Medulla oblongata (tissue), 1 donor: ENCODE measurements around the gene PPP2R2C.

ENCODE experiments used
- DNase-seq: peaks from one replicate; pipeline ENCODE4 v3.0.0-alpha.2; 2015; ENCODE audit errors: extremely low spot score

Gene PPP2R2C

GRCh38 chr4:6404611-6405396 lies 67.6 kb downstream of the PPP2R2C start:
- DNase-seq: no peak

- DNase-seq: no peak
Measured at GRCh38 chr4:6403400-6403685, 69.1 kb downstream of the PPP2R2C start.

- no peak for DNase-seq
Measured at GRCh38 chr4:6402566-6403399, 69.6 kb downstream of the PPP2R2C start.

- no peak for DNase-seq
Measured at GRCh38 chr4:6401797-6402196, 70.6 kb downstream of the PPP2R2C start.

- DNase-seq: no peak
Measured at GRCh38 chr4:6396696-6397236, 75.6 kb downstream of the PPP2R2C start.

GRCh38 chr4:6395466-6396228 lies 76.8 kb downstream of the PPP2R2C start:
- DNase-seq: no peak

GRCh38 chr4:6394671-6395081 lies 77.7 kb downstream of the PPP2R2C start:
- no peak for DNase-seq

- DNase-seq: no peak
Measured at GRCh38 chr4:6393544-6394475, 78.6 kb downstream of the PPP2R2C start.

GRCh38 chr4:6393066-6393465 lies 79.3 kb downstream of the PPP2R2C start:
- DNase-seq: no peak

- no peak for DNase-seq
Measured at GRCh38 chr4:6392407-6392806, 80.0 kb downstream of the PPP2R2C start.

- no peak for DNase-seq
Measured at GRCh38 chr4:6391852-6392188, 80.6 kb downstream of the PPP2R2C start.

- DNase-seq: no peak
Measured at GRCh38 chr4:6391186-6391851, 81.1 kb downstream of the PPP2R2C start.

- peak; percentile 73 for DNase-seq
Measured at GRCh38 chr4:6390356-6390755, 82.1 kb downstream of the PPP2R2C start.

GRCh38 chr4:6389142-6389825 lies 83.1 kb downstream of the PPP2R2C start:
- DNase-seq: no peak

- DNase-seq: no peak
Measured at GRCh38 chr4:6388713-6389112, 83.7 kb downstream of the PPP2R2C start.

- DNase-seq: no peak
Measured at GRCh38 chr4:6387946-6388345, 84.5 kb downstream of the PPP2R2C start.

- DNase-seq: peak; percentile 43
Measured at GRCh38 chr4:6386091-6386490, 86.3 kb downstream of the PPP2R2C start.

GRCh38 chr4:6385288-6385687 lies 87.1 kb downstream of the PPP2R2C start:
- DNase-seq: no peak

GRCh38 chr4:6384541-6384940 lies 87.9 kb downstream of the PPP2R2C start:
- DNase-seq: no peak

GRCh38 chr4:6383929-6384328 lies 88.5 kb downstream of the PPP2R2C start:
- DNase-seq: no peak
